NCI-H526 (cell line): ENCODE results near the gene EEF2K.

Experiments
- DNase-seq, 2 experiments: peaks; one replicate each; lab custom pipeline; 2025; lab: John Stamatoyannopoulos, UW

The EEF2K gene

GRCh38 chr16:22252317-22252716 lies 46.2 kb downstream of the EEF2K start:
- DNase-seq, result no peak

- DNase-seq, result no peak
Observed at GRCh38 chr16:22253272-22253671, 47.2 kb downstream of the EEF2K start.

GRCh38 chr16:22255335-22255734 lies 49.3 kb downstream of the EEF2K start:
- no peak for DNase-seq

- no peak for DNase-seq
Observed at GRCh38 chr16:22257440-22257839, 51.4 kb downstream of the EEF2K start.

- no peak for DNase-seq
Observed at GRCh38 chr16:22260490-22260889, 54.4 kb downstream of the EEF2K start.

GRCh38 chr16:22262460-22262859 lies 56.4 kb downstream of the EEF2K start:
- DNase-seq, result no peak

GRCh38 chr16:22264786-22265185 lies 58.7 kb downstream of the EEF2K start:
- no peak for DNase-seq

GRCh38 chr16:22265351-22265750 lies 59.3 kb downstream of the EEF2K start:
- DNase-seq, result no peak

- DNase-seq, result no peak
Observed at GRCh38 chr16:22266546-22266945, 60.5 kb downstream of the EEF2K start.

- no peak for DNase-seq
Observed at GRCh38 chr16:22267764-22268163, 61.7 kb downstream of the EEF2K start.

- no peak for DNase-seq
Observed at GRCh38 chr16:22270525-22270924, 64.4 kb downstream of the EEF2K start.

GRCh38 chr16:22272870-22273650 lies 67.0 kb downstream of the EEF2K start:
- DNase-seq, result no peak

GRCh38 chr16:22274916-22275315 lies 68.8 kb downstream of the EEF2K start:
- no peak for DNase-seq

GRCh38 chr16:22278441-22279230 lies 72.6 kb downstream of the EEF2K start:
- DNase-seq, result peak in 1 of 2 experiments; percentile 13

- no peak for DNase-seq
Observed at GRCh38 chr16:22282254-22282892, 76.3 kb downstream of the EEF2K start.

- no peak for DNase-seq
Observed at GRCh38 chr16:22284637-22285036, 78.6 kb downstream of the EEF2K start.

GRCh38 chr16:22285080-22285479 lies 79.0 kb downstream of the EEF2K start:
- no peak for DNase-seq

- DNase-seq, result no peak
Observed at GRCh38 chr16:22291020-22291419, 84.9 kb downstream of the EEF2K start.

GRCh38 chr16:22291860-22292318 lies 85.8 kb downstream of the EEF2K start:
- DNase-seq, result no peak

- DNase-seq, result no peak
Observed at GRCh38 chr16:22292320-22292719, 86.2 kb downstream of the EEF2K start.

- no peak for DNase-seq
Observed at GRCh38 chr16:22293137-22294106, 87.3 kb downstream of the EEF2K start.
